ENCODE results near the gene CCND1.

The CCND1 gene

GRCh38 chr11:69640995-69641581 lies at the start of gene CCND1:
TSS of gene CCND1 (plus strand) at chr11:69641156. CDS start at chr11:69641314, 158 bp downstream.
- DNase-seq, result peak; percentile 45

DNA sequence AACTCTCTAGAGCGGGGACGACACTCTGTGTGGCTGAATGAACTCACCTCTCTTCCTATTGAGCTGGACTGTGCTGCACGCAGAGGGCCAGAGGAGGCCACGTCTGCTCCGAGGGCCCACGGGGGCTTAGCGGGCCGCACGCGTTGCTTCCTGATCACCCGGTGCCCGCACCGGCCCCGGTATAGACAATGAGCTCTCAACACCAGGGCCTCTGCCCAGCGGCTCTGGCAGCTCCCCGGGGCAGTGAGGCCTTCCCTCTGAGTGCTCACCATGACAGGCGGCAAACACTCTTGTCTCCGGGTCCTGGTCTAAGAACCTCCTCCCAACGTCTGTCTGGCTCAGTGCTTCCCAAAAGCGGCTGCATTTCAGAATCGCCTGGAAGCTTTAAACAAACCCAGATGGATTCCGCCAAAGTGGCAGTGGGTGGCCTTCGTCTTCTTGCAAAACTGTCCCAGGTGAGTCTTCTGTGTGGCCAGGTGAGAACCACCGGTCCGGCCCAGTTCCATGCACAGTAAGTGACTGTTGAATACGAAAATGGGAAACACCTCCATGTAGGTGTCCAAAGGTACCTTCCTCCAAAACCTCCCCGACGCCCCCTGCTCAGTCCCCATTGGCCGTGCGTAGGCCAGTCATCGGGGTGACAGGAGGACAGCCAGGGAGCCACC lies 47.8 kb upstream of the CCND1 start:
- DNase-seq, result no peak

GRCh38 chr11:69593851-69594250 lies 47.1 kb upstream of the CCND1 start:
- DNase-seq, result no peak

- DNase-seq, result no peak
Measured at GRCh38 chr11:69594481-69594880, 46.5 kb upstream of the CCND1 start.

- DNase-seq, result no peak
Measured at GRCh38 chr11:69595805-69596665, 44.9 kb upstream of the CCND1 start.

GRCh38 chr11:69598147-69598546 lies 42.8 kb upstream of the CCND1 start:
- DNase-seq, result no peak

GRCh38 chr11:69599502-69599901 lies 41.5 kb upstream of the CCND1 start:
- DNase-seq, result no peak

DNA sequence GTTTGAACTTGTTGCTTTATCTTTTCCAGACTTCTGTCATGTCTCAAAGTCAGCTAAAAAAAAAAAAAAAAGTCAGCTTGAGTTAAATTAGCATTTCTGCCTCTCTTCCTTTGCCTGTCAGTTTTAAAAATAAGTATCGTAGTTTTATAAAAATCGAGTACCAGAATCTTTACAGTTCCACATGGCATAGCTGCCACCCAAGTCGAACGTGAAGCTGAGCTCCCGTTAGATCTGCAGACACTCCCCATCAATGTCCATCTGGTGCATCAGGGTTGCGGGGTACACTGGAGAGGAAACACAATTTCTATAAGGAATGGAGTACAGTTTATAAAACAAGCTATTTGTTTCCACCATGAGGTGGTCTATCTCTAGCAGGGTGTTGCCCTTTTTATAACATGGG lies 41.0 kb upstream of the CCND1 start:
- no peak for DNase-seq

DNA sequence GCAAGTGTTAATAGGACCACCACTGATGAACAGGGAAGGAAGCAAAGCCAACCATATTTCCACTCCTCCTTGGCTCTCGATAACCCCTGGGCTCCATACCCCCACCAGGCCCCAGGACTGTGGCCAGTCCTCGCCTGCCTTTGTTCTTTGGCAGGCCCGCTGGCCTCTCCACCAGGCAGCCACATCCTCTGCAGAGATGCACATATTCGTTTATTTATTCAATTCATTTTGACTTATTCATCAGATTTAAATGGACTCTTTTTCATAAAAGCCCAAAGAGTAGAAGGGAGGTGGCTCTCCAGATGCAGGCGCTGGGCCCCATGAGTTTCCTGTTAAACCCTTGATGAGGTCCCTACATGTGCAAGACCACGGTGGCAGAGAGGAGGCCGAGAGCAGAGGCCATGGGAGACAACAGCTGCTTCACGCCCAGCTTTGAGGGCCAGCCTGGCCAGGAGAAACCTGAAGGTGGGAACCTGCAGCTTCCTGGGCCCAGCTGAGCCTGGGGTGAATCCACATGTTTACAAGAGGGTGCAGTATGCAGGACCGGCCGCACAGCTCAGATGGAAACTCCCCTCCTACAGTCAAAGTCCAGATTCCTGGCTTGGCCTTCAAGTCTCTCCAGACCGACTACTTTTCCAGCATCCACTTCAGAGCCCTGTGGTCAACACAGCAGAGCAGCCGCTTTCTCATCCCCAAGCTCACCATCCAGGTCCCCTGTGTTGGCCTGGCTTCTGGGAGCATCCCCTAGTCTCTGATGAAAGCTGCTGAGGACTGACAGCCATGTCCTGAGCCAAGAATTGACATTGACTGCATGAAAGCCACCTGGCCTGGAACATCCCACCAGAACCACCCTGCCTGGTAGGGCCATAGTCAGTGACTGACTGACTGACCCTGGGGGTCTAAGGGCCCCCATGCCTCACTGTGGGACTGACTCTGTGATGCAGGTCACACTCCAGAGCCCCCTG lies 39.7 kb upstream of the CCND1 start:
- no peak for DNase-seq

DNA sequence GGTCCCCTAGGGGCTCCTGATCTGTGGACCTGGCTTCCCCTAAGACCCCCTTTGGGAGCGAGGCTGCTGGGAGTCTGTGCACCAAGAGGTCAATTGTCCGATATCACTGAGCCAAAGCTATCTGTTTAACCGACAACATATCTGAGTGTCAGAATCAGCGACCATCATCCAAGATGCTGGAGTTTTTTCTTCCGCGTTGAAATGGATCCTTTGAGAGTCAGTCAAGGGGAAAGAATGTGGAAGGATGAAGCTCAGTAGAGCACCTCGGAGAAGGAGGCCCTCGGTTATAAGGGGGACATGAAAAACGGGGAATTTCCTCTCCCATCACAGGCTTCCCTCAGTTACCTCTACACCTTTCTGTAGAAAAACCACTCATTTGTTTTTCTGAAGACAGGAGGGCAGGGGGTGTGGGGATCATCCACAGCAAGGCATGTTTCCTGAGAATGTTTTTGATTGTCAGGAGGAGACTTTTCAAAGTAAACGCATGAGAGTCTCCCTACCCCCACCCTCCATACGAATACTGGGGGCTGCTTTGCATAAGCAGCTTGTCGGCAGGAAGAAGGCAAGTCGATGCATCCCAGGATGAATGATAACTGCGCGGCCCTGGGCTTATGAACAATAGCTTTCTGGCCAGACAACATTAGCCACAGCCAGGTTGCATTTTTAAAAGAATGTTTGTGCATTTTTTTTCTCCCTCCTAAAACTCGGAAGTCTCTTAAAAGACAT lies 37.7 kb upstream of the CCND1 start:
- DNase-seq, result no peak

DNA sequence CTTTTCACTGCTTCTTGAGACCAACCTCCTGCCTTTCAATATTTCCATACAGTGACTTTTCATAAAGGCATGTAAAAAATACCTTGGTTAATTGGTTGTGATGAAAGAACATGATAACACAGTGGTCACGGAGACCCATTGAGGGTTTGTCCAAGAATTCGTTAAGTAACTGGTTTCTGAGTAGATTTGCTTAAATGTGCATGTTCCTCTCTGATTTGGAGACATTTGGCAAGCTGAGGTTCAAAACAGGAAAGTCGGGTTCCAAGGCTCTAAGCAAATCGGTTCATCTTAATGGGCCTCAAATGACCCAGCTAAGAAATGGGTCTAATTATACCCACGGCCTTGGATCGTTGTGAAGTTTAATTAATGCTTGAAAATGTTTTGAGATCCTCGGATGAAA lies 36.9 kb upstream of the CCND1 start:
- DNase-seq, result no peak

GRCh38 chr11:69605737-69606526 lies 35.0 kb upstream of the CCND1 start:
- no peak for DNase-seq

DNA sequence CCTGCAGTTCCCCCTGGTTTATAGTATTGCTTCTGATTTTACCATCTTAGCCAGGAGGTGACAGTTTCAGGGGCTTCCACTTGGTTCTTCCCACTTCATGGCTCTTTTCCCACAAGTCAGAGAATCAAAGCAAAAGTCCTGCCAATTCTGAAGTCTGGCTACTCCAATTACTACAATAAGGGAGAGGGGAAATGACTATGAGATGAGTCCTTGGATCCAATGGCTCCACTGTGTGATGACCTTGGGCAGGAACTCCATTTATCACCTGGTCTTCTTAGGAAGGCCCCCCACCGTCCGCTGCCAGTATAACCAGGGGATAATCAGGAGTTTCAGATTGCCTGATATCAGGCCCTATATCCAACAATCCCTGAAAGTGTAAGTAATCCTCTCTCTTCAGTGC lies 31.6 kb upstream of the CCND1 start:
- DNase-seq, result no peak

- DNase-seq, result no peak
Measured at GRCh38 chr11:69611548-69612526, 29.1 kb upstream of the CCND1 start.

- DNase-seq, result no peak
Measured at GRCh38 chr11:69613594-69613993, 27.4 kb upstream of the CCND1 start.

GRCh38 chr11:69614085-69614484 lies 26.9 kb upstream of the CCND1 start:
- no peak for DNase-seq

GRCh38 chr11:69615545-69616278 lies 25.2 kb upstream of the CCND1 start:
- DNase-seq, result no peak

- no peak for DNase-seq
Measured at GRCh38 chr11:69617220-69617619, 23.7 kb upstream of the CCND1 start.

DNA sequence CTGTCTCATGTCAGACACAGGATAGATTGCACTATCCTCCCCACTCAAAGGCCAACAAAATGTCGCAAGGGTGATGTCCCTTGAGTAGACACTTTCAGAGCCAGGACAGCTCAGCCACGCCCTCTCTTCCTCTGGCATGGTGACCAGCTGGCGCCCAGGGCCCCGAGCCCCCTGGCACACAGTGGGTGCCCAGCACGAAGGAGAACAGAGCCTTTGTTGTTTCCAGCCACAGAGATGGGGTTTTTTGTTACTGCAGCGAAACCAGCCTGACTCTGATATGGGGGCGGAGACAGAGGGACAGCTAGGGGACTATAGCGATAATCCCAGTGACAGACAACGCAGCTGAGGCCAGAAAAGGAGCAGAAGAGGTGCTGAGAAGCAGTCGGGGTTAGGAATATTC lies 23.3 kb upstream of the CCND1 start:
- DNase-seq, result no peak
